SK-N-SH (cell line): ENCODE measurements around the gene TTC14. TPM values are rescaled to one million over a fixed set of nuclear protein-coding genes. Genes with fewer than 3 reads are reported as not detected.

Source experiments
- CTCF ChIA-PET: fragments of 300-600, 350-600 bp; formaldehyde crosslinking; extraction: SDS; loops from one replicate; lab custom pipeline; 2021; lab: Yijun Ruan, JAX
- POLR2A ChIA-PET: fragments of 350-600 bp; sonication (Branson Sonifier 250); formaldehyde crosslinking; extraction: SDS; loops from one replicate; lab custom pipeline; 2020; ENCODE audit warnings: antibody characterized with exemption, inconsistent platforms; lab: Yijun Ruan, JAX
- DNase-seq: peaks from one replicate; pipeline ENCODE4 v3.0.0; 2012
- H2AFZ ChIP-seq: fragments of 200-600 bp; sonication (generic); 2 replicates; pipeline ENCODE4 v1.8.1; 2016; ENCODE audit warnings: antibody characterized with exemption, mild to moderate bottlenecking, low read depth
- H3F3A ChIP-seq: fragments of 200-600 bp; sonication (generic); replicated peaks from 2 replicates; pipeline ENCODE3; 2016; ENCODE audit warnings: antibody characterized with exemption, mild to moderate bottlenecking; ENCODE audit not compliant: insufficient read depth
- H3K27ac ChIP-seq, 2 experiments: fragments of 200-500 bp in 1 of 2; fragments of 200-600 bp in 1 of 2; sonication (Bioruptor generic) in 1 of 2; sonication (generic), shearing (Covaris generic) in 1 of 2; 2 replicates each; pipeline versions ENCODE4 v1.5.1 to v1.6.1; 2014 to 2016; ENCODE audit warnings: low read depth in 2 of 2, inconsistent platforms in 1 of 2, low read length in 1 of 2, mild to moderate bottlenecking in 1 of 2, mixed read lengths in 1 of 2
- H3K27me3 ChIP-seq: fragments of 200-600 bp; sonication (generic), shearing (Covaris generic); 2 replicates; pipeline ENCODE4 v1.6.1; 2016; ENCODE audit warnings: mixed run types; ENCODE audit not compliant: insufficient read depth
- H3K36me3 ChIP-seq, 2 experiments: fragments of 200-500 bp in 1 of 2; fragments of 200-600 bp in 1 of 2; sonication (Bioruptor generic) in 1 of 2; sonication (generic) in 1 of 2; replicated peaks in 1 of 2; 2 replicates each; pipeline versions ENCODE3 to v1.5.1; 2014 to 2016; ENCODE audit warnings: low read length in 1 of 2, mild to moderate bottlenecking in 1 of 2; ENCODE audit not compliant: insufficient read depth in 2 of 2, control insufficient read depth in 1 of 2
- H3K4me1 ChIP-seq, 2 experiments: fragments of 200-500 bp in 1 of 2; fragments of 200-600 bp in 1 of 2; sonication (Bioruptor generic) in 1 of 2; sonication (generic), shearing (Covaris generic) in 1 of 2; 2 replicates each; pipeline versions ENCODE4 v1.5.1 to v1.6.1; 2014 to 2016; ENCODE audit warnings: low read depth in 1 of 2, low read length in 1 of 2, mixed run types in 1 of 2; ENCODE audit not compliant: insufficient read depth in 2 of 2, control insufficient read depth in 1 of 2
- H3K4me2 ChIP-seq: fragments of 200-600 bp; sonication (generic), shearing (Covaris generic); 2 replicates; pipeline ENCODE4 v1.6.1; 2017; ENCODE audit warnings: mixed run types
- H3K4me3 ChIP-seq, 2 experiments: fragments of 200-500 bp in 1 of 2; fragments of 200-600 bp in 1 of 2; sonication (Bioruptor generic) in 1 of 2; sonication (generic), shearing (Covaris generic) in 1 of 2; 2 replicates each; pipeline versions ENCODE4 v1.5.1 to v1.8.1; 2014 to 2016; ENCODE audit warnings: low read depth in 2 of 2, inconsistent platforms in 1 of 2, low read length in 1 of 2, mild to moderate bottlenecking in 1 of 2, mixed read lengths in 1 of 2, moderate library complexity in 1 of 2
- H3K79me2 ChIP-seq: fragments of 200-600 bp; sonication (generic); 2 replicates; pipeline ENCODE4 v1.8.1; 2017; ENCODE audit warnings: mild to moderate bottlenecking; ENCODE audit not compliant: insufficient read depth
- H3K9ac ChIP-seq: fragments of 200-600 bp; sonication (generic); 2 replicates; pipeline ENCODE4 v1.6.1; 2017; ENCODE audit warnings: mixed run types
- H3K9me2 ChIP-seq: fragments of 200-600 bp; sonication (generic); 2 replicates; pipeline ENCODE4 v1.6.1; 2017; ENCODE audit warnings: mixed run types
- H3K9me3 ChIP-seq: fragments of 200-600 bp; sonication (generic); 2 replicates; pipeline ENCODE4 v1.6.1; 2017; ENCODE audit warnings: mixed run types, mild to moderate bottlenecking, moderate library complexity
- H4K20me1 ChIP-seq: fragments of 200-600 bp; sonication (generic); 2 replicates; pipeline ENCODE4 v1.6.1; 2017; ENCODE audit warnings: mild to moderate bottlenecking, mixed run types; ENCODE audit not compliant: insufficient read depth
- CTCF ChIP-seq: fragments of 200-600 bp; sonication (generic); IDR thresholded peaks from 2 replicates; pipeline ENCODE4 v1.6.1; 2017; ENCODE audit warnings: antibody characterized with exemption, mild to moderate bottlenecking, moderate library complexity
- EZH2phosphoT487 ChIP-seq: fragments of 200-600 bp; sonication (generic); IDR thresholded peaks from 2 replicates; pipeline ENCODE4 v1.6.1; 2017; ENCODE audit warnings: low read depth, mixed run types, mild to moderate bottlenecking, antibody characterized with exemption, moderate library complexity, borderline replicate concordance
- FOXM1 ChIP-seq: IDR thresholded peaks from 2 replicates; pipeline ENCODE4 v1.4.0; 2012; ENCODE audit warnings: low read depth, mild to moderate bottlenecking
- IRF3 ChIP-seq: fragments of 150-350 bp; IDR thresholded peaks from 2 replicates; pipeline ENCODE4 v1.6.1; 2016; ENCODE audit warnings: mild to moderate bottlenecking, low read depth, low read length
- MEF2A ChIP-seq: IDR thresholded peaks from 2 replicates; pipeline ENCODE4 v1.4.0; 2012; ENCODE audit warnings: low read depth, borderline replicate concordance
- NFIC ChIP-seq: IDR thresholded peaks from 2 replicates; pipeline ENCODE4 v1.4.0; 2012; ENCODE audit warnings: borderline replicate concordance
- RAD21 ChIP-seq: IDR thresholded peaks from 2 replicates; pipeline ENCODE4 v1.6.1; 2012; ENCODE audit warnings: mild to moderate bottlenecking, low read length
- REST ChIP-seq: IDR thresholded peaks from 2 replicates; pipeline ENCODE4 v1.6.1; 2012; ENCODE audit warnings: mild to moderate bottlenecking, low read depth, low read length, moderate library complexity
- RXRA ChIP-seq: IDR thresholded peaks from 2 replicates; pipeline ENCODE4 v1.4.0; 2012; ENCODE audit warnings: low read depth, mild to moderate bottlenecking, borderline replicate concordance
- SIN3A ChIP-seq: IDR thresholded peaks from 2 replicates; pipeline ENCODE4 v1.6.1; 2012; ENCODE audit warnings: low read depth, mild to moderate bottlenecking, low read length, moderate library complexity, borderline replicate concordance
- TCF12 ChIP-seq: IDR thresholded peaks from 2 replicates; pipeline ENCODE4 v1.4.0; 2012
- TEAD4 ChIP-seq: IDR thresholded peaks from 2 replicates; pipeline ENCODE4 v1.4.0; 2012; ENCODE audit warnings: mild to moderate bottlenecking, borderline replicate concordance; ENCODE audit not compliant: insufficient read depth
- WGBS: methylation state at CpG from one replicate; pipeline ENCODE4 v1.1.6; 2017; ENCODE audit warnings: low lambda C conversion rate; 5-methylcytosine and 5-hydroxymethylcytosine counted together
- polyA plus RNA-seq, 3 experiments: library from polyadenylated mRNA; depleted of rRNA; stranded (reverse); fragments of >200 nt; gene quantifications; 2 replicates each; pipeline ENCODE4 v1.2.3, GENCODE V29; 2012
- TF ChIP-seq, protein P1 (sequence below): IDR thresholded peaks from 2 replicates; pipeline ENCODE4 v1.4.0; 2012; ENCODE audit warnings: low read depth, borderline replicate concordance
- TF ChIP-seq, protein P2 (sequence below): IDR thresholded peaks from 2 replicates; pipeline ENCODE4 v1.4.0; 2012; ENCODE audit warnings: low read depth, borderline replicate concordance

The TTC14 gene
- polyA plus RNA-seq, 1 of the 3 experiments (the other 2 are of a cell fraction) = 20.6 TPM

- ChIA-PET CTCF (no interaction called here), POLR2A (no interaction called here)
- Histone ChIP-seq H3F3A (no peaks in the 10 kb centered on the region), H3K9me3 (no peaks in the 10 kb centered on the region), H3K4me2 (no peak overlapping the region), H3K36me3 (no peaks in the 10 kb centered on the region), H3K27ac (no peak overlapping the region), H3K4me1 (no peaks in the 10 kb centered on the region), H4K20me1 (no peaks in the 10 kb centered on the region), H3K4me3 (no peak overlapping the region), H2AFZ (no peak overlapping the region), H3K9me2 (no peaks in the 10 kb centered on the region), H3K79me2 (no peaks in the 10 kb centered on the region), H3K27me3 (no peaks in the 10 kb centered on the region), H3K9ac (no peak overlapping the region)
- TF ChIP-seq CTCF (no peak), TCF12 (no peak), NFIC (no peak), REST (no peak), RXRA (no peak), RAD21 (no peak), TEAD4 (no peak), MEF2A (no peak), IRF3 (no peak), SIN3A (no peak), FOXM1 (no peak), EZH2phosphoT487 (no peak)
- TF ChIP-seq, protein P1, sequence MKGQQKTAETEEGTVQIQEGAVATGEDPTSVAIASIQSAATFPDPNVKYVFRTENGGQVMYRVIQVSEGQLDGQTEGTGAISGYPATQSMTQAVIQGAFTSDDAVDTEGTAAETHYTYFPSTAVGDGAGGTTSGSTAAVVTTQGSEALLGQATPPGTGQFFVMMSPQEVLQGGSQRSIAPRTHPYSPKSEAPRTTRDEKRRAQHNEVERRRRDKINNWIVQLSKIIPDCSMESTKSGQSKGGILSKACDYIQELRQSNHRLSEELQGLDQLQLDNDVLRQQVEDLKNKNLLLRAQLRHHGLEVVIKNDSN = no peak
- TF ChIP-seq, protein P2, sequence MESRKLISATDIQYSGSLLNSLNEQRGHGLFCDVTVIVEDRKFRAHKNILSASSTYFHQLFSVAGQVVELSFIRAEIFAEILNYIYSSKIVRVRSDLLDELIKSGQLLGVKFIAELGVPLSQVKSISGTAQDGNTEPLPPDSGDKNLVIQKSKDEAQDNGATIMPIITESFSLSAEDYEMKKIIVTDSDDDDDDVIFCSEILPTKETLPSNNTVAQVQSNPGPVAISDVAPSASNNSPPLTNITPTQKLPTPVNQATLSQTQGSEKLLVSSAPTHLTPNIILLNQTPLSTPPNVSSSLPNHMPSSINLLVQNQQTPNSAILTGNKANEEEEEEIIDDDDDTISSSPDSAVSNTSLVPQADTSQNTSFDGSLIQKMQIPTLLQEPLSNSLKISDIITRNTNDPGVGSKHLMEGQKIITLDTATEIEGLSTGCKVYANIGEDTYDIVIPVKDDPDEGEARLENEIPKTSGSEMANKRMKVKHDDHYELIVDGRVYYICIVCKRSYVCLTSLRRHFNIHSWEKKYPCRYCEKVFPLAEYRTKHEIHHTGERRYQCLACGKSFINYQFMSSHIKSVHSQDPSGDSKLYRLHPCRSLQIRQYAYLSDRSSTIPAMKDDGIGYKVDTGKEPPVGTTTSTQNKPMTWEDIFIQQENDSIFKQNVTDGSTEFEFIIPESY = no peak
- WGBS = 38% methylated on average over 3 of the region's 3 CpGs
- no peak for DNase-seq
Measured at GRCh38 chr3:180575571-180575970, 26.4 kb upstream of the TTC14 start.
